ENCODE measurements around the gene KCTD8. TPM values are rescaled to one million over a fixed set of nuclear protein-coding genes. Genes with fewer than 3 reads are reported as not detected.
A peak's percentile ranks its signal among the peaks of the same experiment; 100 is the strongest.

The KCTD8 gene
- total RNA-seq = 1 to 10 TPM in 3 of 4 donors, under 1 TPM in 1; 0.51 to 3.9 (median 2.5) TPM

DNA sequence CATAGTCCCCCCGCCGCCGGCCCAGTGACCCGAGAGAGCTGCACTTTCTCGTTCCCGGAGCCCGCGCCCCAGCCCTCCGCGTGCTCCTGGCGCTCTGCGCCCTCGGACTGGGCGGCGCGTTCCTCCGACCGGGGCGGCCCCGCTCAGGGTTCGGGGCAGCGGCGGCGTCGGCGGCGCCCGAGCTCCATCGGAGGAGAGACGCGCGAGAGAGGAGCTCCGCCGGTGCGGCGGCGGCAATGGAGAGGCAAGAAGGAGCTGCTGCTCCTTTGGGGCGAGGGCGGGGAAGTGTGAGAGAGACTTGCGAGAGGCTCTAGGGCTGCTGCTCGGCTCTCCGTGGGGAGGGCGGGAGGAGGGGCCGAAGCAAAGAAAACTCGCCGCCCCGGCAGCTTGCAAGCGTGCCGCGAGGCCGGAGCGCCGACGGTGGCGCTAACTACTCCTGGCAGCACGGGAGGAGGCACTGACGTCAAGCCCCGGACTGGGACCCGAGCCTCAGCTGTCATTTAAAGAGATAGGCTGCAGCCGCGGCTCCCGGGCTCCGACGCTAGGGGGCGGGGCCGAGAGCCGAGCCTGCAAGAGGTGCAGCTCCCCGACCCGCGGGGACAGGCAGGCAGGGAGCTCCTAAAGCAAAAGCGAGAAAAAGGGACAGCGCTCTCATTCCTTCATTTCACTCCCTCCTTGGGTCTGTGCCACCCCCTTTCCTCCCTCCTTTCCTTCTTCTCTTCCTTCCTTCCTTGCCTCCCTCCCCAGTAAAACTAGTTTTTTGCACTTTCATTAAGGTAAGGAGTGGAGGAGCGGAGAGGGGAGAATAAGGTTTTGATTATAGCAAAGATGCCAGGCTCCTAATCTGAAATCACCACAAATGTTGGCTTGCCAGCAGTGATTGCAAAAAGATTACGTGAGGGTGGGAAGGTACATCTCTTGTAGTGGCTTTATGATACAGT lies at the start of gene KCTD8:
Gene KCTD8 (minus strand): TSS at position 289 of the 941 bp plus-strand sequence.
- peak in 1 of 2 donors; percentile 48 for TF ChIP-seq POLR2A (IDR thresholded peaks at IDR 0.05)
- TF ChIP-seq, protein P1, sequence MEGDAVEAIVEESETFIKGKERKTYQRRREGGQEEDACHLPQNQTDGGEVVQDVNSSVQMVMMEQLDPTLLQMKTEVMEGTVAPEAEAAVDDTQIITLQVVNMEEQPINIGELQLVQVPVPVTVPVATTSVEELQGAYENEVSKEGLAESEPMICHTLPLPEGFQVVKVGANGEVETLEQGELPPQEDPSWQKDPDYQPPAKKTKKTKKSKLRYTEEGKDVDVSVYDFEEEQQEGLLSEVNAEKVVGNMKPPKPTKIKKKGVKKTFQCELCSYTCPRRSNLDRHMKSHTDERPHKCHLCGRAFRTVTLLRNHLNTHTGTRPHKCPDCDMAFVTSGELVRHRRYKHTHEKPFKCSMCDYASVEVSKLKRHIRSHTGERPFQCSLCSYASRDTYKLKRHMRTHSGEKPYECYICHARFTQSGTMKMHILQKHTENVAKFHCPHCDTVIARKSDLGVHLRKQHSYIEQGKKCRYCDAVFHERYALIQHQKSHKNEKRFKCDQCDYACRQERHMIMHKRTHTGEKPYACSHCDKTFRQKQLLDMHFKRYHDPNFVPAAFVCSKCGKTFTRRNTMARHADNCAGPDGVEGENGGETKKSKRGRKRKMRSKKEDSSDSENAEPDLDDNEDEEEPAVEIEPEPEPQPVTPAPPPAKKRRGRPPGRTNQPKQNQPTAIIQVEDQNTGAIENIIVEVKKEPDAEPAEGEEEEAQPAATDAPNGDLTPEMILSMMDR (IDR thresholded peaks at IDR 0.05) = peak; percentile 22 to 58 (median 48)
- H3K4me1 ChIP-seq = peaks cover 0 to 8% of the 10 kb centered on the region in 2 donors

GRCh38 chr4:44494810-44495701 lies 46.4 kb upstream of the KCTD8 start:
- no peak for TF ChIP-seq POLR2A (IDR thresholded peaks at IDR 0.05)
- TF ChIP-seq, protein P1 (IDR thresholded peaks at IDR 0.05) = no peak
- intact Hi-C loops (cut with DNase I; ENCODE audit: low total_unique reads) = no loop called here

More for the DNA sequence above, at the start of gene KCTD8:
- peaks cover 0 to 35% of the 10 kb centered on the region in 2 donors for H3K27me3 ChIP-seq
- H3K36me3 ChIP-seq = no peaks in the 10 kb centered on the region
- intact Hi-C loops (cut with DNase I; ENCODE audit: low total_unique reads) = no loop called here
- peak within 1 kb of the TSS; percentile 35 to 80 for H3K27ac ChIP-seq
- H3K9me3 ChIP-seq = no peaks in the 10 kb centered on the region
- peak within 1 kb of the TSS; percentile 37 to 53 for H3K4me3 ChIP-seq
- peak; percentile 83 to 86 for DNase-seq

DNA sequence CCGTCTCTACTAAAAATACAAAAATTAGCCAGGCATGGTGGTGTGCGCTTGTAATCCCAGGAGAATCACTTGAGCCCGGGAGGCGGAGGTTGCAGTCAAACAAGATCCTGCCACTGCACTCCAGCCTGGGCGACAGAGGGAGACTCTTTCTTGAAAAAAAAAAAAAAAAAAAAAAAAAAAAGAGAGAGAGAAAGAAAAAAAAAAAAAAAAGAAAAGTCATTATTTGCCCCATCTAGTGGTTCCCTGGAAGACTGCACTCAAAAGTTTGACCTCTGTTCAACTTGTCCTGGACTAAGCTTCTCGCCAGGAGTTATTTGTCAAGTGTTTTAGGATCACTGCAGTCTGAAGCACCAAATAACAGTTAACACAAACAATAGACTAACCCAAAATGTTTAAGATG lies 45.3 kb upstream of the KCTD8 start:
- H3K27me3 ChIP-seq = no peaks in the 10 kb centered on the region
- intact Hi-C loops (cut with DNase I; ENCODE audit: low total_unique reads) = no loop called here
- H3K36me3 ChIP-seq = no peaks in the 10 kb centered on the region
- no peak overlapping the region for H3K4me3 ChIP-seq
- H3K9me3 ChIP-seq = no peaks in the 10 kb centered on the region
- no peak for DNase-seq
- no peaks in the 10 kb centered on the region for H3K4me1 ChIP-seq
- H3K27ac ChIP-seq = no peak overlapping the region
- TF ChIP-seq, protein P1 (IDR thresholded peaks at IDR 0.05) = no peak
- no peak for TF ChIP-seq POLR2A (IDR thresholded peaks at IDR 0.05)

More at GRCh38 chr4:44494810-44495701, 46.4 kb upstream of the KCTD8 start:
- Histone ChIP-seq H3K4me3 (no peak overlapping the region), H3K9me3 (no peaks in the 10 kb centered on the region), H3K36me3 (no peaks in the 10 kb centered on the region), H3K27ac (no peak overlapping the region), H3K4me1 (no peaks in the 10 kb centered on the region), H3K27me3 (no peaks in the 10 kb centered on the region)
- DNase-seq = no peak

DNA sequence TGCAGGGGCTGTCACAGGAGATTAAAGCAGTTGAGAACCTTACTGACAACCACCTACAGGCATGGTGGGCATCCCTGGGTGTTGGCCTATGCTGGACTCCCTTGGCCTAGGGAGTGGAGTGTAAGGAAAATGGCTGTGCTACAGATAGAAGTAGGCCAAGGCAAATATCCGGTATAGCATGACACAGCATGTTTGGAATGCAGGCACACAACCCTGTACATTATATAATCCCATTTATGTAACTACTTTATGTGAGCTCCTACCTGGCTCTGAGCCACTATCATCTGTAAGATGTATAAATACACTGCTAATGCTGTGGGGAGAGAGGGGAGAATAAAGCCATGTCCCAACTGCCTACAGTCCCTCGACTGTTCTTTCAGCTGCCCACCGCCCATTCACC lies 38.7 kb upstream of the KCTD8 start:
- H3K27ac ChIP-seq = no peak overlapping the region
- DNase-seq = no peak
- no peaks in the 10 kb centered on the region for H3K27me3 ChIP-seq
- intact Hi-C loops (cut with DNase I; ENCODE audit: low total_unique reads) = no loop called here
- TF ChIP-seq, protein P1 (IDR thresholded peaks at IDR 0.05) = no peak
- TF ChIP-seq POLR2A (IDR thresholded peaks at IDR 0.05) = no peak
- H3K4me1 ChIP-seq = no peaks in the 10 kb centered on the region
- no peaks in the 10 kb centered on the region for H3K36me3 ChIP-seq
- no peak overlapping the region for H3K4me3 ChIP-seq
- H3K9me3 ChIP-seq = no peaks in the 10 kb centered on the region
